Endometrial microvascular endothelial cells (primary cell): ENCODE results near the gene PTPRD. TPM values are rescaled to one million over a fixed set of nuclear protein-coding genes. Genes with fewer than 3 reads are reported as not detected.

Experiments used
- in situ Hi-C: cut with HindIII; loops from 2 replicates; pipeline ENCODE4 v1.10.0; 2017; ENCODE audit warnings: low sequenced_read_pairs, low pct_unique_long_range_greater_than_20kb; ENCODE audit errors: inconsistent ontology term
- total RNA-seq: library from RNA; depleted of rRNA; stranded (reverse); fragments of >200 nt; gene quantifications from one replicate; pipeline ENCODE4 v1.2.3, GENCODE V29; 2015; ENCODE audit errors: inconsistent ontology term

Gene PTPRD
- total RNA-seq, 1 donor from 2014 or later: under 0.01 TPM

DNA sequence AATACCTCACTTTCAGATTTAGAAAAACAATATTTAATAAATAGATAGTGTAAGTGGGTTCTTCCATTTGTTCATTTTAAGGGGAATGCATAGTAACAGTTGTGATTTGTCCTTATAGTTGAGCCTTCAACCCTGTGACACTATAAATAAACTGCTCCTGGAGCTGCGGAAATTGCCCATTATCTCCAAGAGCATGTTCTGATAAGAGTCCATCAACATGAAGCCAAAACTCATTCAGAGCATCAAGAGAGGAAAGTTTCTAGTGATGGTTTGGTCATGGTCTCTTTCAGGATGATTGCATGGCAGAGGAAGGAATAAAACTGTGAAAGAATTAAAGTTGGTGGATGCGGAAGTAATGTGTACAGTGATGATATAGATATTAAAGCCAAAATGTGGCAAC, 2041.2 kb downstream of the PTPRD start:
- in situ Hi-C loops: no loop called here

DNA sequence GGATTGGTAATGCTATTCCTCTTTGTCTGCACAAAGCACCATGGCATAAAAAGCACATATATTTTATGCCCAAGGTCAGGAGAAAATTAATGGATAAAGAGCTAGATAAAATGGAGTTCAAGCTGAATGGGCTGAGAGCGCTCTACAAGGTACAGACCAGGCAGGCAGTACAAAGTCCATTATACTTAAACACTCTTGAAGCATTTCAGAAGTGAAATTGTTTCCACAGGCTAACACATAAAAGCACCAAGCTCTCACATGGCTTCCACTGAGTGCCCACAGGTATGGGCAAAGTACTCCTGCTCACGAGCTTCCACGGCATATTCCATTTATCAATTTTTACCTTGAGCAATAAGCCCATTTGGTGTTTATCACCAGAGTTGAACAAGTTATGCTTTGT, 2042.0 kb downstream of the PTPRD start:
- in situ Hi-C loops: no loop called here

DNA sequence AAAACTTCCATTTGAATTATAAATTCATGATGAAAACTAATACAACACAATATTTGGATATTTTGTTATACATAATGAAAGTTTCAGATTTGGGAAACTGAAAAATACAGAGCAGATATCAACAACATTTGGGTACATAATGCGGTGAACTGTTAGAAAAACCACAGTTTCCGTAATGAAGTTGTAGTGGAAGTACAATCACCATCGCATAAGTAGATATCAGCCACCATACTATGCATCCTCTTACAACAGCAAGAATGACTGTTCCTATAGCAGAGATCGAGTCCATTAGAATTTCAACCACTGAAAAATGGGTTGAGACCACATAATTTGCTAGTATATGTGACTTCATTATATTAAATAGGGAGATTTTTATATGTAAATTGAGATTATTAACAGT, 2043.0 kb downstream of the PTPRD start:
- in situ Hi-C loops: no loop called here

DNA sequence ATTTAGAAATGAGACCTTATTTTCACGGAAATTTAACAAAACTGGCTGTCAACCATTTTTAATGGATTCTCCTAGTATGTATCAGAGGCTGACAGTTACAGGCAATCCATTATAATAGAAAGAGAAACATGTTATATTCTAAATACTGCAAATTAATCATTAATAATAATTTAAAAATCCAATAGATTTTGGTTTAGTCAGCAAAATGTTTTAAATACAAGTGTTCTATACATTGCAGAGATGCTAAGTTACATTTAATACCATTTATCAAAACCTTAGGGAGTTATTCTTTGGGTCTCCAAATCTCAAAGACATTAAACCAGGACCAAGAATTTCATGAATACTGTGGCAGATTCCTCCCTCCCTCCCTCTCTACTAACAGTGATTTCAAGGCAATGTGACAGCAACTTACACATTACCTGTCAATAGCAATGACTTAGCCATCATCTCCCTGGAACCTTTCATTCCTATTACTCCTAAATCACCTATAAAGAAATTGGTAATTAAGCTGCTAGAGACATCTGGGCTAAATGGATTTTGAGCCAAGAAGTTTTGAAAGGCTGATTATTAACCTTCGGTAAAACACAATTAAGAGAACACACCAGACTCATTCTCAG, 2044.7 kb downstream of the PTPRD start:
- in situ Hi-C loops: no loop called here

DNA sequence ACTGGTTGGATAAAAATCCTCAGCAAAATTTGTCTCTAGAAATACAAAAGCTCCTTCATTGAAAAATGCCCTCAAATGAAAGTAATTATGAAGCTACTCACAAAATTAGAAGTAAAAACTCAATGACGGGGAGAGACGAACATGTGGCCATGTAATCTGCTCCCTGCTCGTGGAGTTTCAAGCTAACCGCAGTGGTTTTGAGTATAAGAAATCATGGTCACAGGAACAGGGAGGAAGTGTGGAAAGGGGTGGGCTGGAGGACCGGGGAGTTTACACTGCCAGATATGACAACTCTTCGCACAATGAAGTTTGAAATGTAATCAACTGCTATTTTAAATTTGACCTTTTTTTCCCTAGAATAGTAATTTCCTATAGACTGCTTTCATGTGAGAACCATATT, 2047.8 kb downstream of the PTPRD start:
- in situ Hi-C loops: no loop called here

DNA sequence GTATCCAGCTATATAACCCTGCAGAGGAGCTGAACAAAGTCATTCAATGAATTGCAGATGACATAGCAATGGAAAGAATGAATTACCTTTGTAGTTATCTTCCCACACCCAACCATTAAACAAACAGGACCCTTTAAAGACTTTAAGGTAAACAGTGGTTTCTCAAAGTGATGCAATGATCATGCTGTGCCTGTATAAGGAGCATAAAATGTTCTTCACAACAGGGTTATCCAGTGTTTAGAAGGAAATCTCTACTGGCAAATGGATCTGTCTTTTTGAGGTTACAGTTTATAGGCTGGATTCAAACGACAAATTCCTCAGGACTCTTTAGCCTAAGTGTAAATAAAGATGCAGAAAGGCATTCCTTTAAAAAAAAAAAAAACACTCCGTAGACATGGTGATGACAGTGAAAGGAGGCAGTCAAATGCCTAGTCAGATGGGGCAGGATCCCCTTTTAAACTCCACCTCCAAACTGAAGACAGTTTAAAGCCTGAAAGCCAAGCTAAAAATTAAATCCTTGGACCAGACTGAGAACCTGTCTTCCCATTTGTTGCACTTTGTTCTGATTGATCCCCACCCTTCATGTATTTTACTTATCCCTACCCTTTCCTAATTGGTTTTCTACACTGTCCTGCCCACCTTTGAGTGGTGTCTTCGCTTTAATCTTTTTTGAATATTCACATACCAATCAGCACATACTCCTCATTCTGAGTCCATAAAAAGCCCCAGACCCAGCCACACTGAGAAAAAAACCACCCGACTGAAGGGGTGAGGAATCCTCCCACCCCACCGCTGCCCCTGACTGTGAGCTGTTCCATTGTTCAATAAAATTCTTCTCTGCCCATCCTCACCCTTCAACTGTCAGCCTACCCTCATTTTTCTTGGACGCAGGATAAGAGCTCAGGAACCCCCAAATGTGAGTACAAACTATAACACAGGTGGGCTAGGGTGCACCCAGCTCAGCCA, 2052.0 kb downstream of the PTPRD start:
- in situ Hi-C loops: no loop called here

DNA sequence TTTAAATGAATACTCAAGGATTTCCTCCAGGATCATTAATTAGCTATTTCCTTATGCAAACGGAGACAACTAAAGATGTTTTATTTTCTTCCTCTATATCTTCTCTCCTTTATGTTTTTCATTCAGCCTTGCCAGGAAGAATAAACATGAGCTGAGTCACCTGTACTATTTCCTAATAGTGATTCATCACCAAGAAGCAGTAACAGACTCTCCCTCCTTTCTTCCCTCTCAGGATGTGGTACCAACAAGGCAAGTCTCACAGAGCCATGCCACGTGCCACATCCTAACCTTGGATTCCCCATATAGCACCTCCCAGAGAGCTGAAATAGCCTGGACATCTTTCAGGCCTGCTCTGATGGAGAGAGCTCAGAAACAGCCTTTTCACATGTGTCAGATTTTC, 2054.6 kb downstream of the PTPRD start:
- in situ Hi-C loops: no loop called here

DNA sequence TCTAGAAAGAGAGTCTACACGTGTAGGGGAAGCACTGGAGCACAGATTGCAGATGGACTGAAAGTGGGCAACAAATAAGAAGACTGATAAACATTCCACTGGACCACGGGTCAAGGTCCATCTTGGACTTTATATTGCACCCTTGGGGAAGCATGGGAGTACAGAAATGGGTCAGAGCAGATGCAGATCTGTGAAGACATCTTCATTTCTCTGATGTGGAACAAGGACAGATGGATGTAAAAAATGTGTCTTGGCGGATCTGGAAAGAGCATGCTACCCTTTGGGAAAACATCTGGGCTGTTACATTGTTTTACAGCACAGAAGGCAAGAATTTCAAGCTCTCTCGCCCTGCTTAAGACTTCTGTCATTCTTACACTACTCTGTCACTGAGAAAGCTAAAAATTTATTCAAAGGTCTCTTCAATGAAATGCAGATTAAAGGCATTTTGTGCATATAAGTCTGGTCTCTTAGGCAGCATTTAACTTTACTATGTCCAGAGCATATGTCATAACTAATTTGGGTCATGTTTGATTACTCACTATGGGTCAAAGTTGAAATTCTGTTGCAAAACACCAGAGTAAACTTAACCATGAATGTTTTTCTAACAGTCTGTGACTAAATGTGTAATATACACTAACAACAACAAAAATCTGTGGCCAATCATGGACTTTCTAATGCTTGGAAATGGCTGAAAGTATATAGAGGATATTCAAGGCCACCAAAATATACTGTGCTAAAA, 2056.9 kb downstream of the PTPRD start:
- in situ Hi-C loops: no loop called here

DNA sequence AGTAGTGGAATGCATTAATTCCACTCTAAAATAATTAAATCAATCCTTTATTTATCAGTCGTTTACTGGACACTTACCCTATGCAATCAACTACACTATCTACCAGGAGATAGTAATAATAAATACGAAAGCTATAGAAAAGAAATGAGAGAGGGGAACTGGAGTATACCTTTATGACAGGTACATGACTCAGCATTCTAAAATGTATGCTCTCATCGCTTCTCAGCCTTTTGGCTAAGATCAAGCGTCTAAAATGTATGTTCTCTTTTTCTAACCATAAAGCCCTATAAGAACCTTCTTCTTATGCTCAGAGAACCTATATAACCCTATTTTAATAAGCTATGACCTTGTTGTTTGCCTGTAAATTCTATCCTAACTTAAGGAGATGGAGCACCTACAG, 2059.4 kb downstream of the PTPRD start:
- in situ Hi-C loops: no loop called here

DNA sequence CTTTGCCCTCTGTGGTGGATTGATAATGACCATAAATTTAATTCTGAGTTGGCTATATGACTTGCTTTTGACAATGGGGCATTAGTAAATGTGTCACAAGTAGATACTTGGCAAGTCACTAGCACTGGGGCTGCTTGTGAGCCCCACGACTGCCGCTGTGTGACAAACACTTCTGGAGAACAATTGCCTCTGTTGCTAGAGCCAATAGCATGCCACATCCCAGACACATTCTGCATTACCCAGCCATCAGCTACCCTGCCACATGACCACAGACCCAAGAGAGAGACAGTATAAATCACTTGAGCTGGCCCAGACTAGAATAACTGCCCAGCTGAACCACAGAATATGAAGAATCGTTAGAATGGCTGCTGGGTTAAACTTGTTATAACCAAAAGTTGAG, 2060.1 kb downstream of the PTPRD start:
- in situ Hi-C loops: no loop called here

DNA sequence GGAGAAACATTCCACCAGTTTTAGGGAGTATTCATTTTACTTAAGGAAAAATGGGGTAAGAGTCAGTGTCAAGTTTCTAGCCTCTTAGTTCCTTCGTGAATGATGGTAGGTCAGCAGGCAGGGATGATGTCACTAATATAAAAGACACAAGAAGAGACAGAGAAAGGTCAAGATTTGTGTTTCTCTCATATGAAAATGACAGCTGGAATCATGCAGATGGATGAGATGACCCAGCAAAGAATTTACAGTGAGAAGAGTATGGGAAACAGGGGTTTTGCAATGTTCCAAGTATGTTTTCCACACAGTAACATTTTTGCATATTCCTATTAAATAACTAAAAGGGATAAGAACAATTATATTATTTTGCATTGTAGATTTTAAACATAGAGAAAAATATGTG, 2063.6 kb downstream of the PTPRD start:
- in situ Hi-C loops: no loop called here

DNA sequence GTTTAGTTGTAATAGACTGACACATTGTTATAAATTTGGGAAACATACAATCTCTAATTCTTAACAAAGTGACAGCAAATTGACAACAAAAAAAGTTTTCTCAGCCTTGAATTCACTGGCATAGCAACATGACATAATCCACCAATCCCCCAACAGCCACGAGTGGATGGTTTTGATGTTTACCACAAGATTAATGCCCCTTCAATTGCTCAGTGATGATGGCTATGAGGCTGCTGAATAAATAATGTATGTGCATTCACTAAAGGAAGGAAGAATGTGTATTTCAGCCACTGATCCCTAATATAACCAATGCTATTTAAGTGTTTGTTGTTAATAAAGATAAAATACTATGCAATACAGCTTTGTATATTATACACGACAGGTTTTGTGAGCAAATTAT, 2069.6 kb downstream of the PTPRD start:
- in situ Hi-C loops: no loop called here

DNA sequence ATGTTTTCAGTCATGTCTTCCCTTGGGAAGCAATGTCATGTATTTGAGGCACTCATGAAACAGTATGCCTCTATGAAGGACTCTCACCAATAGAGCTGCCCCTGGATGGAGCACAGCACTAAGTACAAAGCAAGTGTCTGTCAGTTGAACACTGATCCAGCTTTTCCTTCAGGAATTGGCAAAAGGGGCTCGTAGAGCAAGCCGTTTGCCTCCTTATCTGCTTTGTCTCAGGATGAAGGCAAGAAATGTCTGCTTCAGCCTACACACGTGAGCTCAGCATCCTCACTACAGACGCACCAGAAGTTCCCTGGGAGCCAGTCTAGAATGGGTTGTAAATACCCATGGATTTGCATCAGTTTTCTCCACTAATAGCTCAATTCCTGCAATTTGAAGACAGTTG, 2070.3 kb downstream of the PTPRD start:
- in situ Hi-C loops: no loop called here

DNA sequence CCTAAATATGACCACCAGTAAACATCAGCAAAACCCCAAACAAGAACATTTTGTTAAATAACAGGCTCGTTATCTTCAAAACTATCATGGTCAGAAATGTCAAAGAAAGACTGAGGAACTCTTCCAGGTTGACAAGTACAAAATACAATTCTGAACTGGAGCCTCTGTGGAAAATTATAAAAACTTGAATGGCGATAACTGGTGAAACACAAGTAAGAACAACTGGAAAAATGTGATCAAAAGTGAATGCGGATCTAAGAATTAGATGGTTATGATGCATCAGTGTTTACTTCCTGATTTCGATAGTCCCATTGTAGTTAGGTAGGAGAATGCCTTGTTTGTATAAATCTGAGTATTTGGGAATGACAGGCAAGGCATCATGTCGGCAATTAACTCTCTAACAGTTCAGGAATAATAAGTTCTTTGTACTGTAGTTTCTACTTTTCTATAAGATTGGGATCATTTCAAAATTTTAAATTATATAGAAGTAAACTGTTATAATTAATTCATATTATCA, 2073.1 kb downstream of the PTPRD start:
- in situ Hi-C loops: no loop called here

DNA sequence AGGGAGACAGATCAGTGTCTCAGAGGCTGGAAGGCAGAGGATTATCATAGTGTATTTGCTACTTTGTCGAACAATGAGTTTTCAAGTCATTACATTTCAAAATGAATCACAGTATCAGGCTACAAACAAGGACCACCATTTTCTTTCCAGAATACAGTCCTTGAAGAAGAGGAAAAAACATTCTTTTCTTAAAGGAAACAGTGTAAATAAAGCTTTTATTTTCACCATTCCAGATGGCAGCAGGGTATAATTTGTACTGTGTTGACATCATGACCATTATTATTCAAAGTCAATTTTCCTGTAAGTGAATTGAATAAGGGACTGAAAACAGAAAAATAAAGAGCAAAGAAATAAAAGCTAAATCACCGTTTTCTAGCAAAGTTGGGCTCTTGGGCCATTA, 2076.0 kb downstream of the PTPRD start:
- in situ Hi-C loops: no loop called here

DNA sequence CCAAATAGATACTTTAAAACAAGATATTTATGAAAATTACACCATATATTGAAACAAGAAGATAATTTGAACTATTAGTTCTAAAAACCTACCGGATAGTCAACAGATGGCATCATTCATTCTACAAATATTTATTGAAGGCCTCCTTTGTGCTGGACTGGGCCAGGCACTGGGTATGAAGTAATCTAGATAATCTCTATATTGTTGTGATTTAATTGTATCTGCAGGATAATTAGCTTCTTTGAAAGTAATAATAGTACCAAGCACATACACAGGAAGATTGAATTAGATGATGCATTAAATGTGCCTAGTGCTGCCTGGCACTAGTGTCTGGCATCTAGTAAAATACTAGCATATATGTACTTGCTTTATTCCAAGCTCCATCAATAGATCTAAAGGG, 2078.0 kb downstream of the PTPRD start:
- in situ Hi-C loops: no loop called here

DNA sequence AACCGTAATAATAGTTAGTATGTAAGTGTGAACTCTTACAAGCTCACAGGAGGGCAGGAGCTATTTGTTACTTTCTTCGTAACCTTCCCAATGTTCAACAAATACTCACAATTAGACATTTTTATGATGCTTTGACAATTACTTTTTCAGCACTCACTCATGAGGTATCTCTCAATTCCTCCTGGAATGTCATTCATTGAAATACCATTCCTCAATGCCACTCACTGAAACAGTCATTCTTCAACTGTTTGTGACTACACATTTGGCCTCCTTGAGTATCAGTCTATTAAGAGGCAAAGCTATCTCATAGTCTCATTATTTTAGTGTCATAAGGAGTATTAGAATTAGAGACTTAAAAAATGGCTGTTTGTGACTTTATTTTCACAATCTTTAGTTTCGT, 2079.1 kb downstream of the PTPRD start:
- in situ Hi-C loops: no loop called here

DNA sequence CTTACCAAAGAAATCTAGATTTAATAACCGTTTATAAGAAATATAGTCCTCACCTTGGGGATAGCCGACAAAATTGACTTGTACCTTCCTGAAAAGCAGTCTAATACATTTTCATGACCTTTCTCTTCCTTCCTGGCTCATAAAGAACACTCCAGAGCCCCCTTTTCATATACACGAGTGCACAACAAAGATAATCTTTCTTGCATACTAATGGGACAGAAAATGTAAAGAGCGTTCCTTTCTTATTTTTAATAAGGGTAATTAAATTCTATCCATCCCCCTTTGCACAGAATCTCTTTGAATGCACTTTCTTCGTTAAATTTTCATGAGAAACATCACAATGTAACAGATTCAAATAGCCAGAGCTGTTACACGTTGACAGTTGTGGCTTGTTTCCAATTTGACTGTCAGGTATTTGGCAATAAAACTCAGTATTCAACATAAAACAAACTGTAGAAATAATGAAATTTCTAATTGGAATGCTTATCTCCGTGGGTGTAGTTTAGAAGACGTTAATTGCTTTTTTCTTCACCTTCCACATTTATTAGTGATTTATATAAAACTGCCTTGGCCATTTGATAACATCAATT, 2080.9 kb downstream of the PTPRD start:
- in situ Hi-C loops: no loop called here

DNA sequence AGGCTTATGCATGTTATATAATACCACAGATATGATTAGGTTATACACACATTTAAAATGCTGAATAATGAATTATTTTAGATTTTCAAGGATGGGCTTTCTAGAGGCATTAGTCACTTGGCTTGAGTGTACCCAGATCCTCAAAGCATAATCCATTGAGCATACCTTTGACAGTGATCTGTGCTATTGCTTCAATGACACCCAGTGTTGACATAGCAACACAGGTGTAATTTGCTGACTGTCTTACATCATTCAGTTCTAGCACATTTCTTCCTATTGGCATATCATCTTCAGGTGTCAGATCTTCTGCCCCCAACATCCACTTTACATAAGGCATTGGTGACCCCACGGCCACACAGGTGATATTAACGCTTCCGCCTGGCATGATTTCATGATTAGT, 2091.7 kb downstream of the PTPRD start:
- in situ Hi-C loops: no loop called here
